ENCODE data around the gene MPEG1. TPM values are rescaled to one million over a fixed set of nuclear protein-coding genes. Genes with fewer than 3 reads are reported as not detected.

Gene MPEG1
- total and polyA plus RNA-seq, 2 of the 13 experiments (the other 11 are each of a cell fraction or from before 2014, with no cell fraction given) = not detected

DNA sequence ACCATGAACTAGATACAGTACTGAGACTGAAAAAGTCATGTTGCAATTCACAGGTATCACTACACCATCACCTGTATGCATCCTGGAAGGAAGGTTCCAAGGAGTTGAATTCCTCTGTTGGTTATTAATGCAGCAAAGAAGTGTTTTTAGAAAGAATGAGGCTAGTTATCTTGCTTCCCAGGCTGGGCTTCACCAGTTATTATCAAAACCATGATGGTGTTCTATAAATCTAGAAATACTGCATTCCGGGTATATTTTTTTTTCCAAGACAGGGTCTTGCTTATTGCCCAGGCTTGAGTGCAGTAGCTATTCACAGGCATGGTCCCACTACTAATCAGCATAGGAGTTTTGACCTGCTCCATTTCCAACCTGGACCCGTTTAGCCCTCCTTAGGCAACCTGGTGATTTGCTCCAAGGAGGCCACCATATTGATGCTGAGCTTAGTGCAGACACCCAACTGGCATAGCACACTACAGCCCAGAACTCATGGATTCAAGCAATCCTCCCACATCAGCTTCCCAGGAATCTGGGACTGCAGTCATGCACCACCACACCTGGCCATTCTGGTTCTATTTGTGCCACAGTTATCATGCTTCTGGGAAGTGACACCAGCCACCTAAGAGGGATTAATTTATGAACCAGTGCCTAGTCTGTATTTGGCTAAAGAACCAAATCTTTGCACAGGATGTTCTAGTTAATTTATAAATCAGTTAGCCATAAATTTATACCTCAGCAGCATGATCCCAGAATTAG lies 1.6 kb upstream of the MPEG1 start:
- H3K36me3 ChIP-seq (replicated peaks in 1 of 2; ENCODE audit: control insufficient read depth in 1 of 2, insufficient read depth in 2 of 2, low read length in 2 of 2) = no peaks in the 10 kb centered on the region
- H3K9ac ChIP-seq (ENCODE audit: insufficient read depth, low read depth, low read length) = no peak overlapping the region
- H3K4me2 ChIP-seq (ENCODE audit: low read depth, low read length) = no peak overlapping the region
- FAIRE-seq (no peak), ATAC-seq (no peak), DNase-seq (ENCODE audit: low spot score) (no peak)
- intact Hi-C loops (cut with micrococcal nuclease; ENCODE audit: unreplicated experiment) (no loop called here), in situ Hi-C loops (cut with HindIII; ENCODE audit: extremely low pct_ligation_motif_present, low pct_unique_long_range_greater_than_20kb) (no loop called here)
- no peaks in the 10 kb centered on the region for H3K27me3 ChIP-seq (ENCODE audit: control insufficient read depth in 1 of 2, insufficient read depth in 2 of 2, low read length in 2 of 2)
- no peak overlapping the region for H3K4me3 ChIP-seq (replicated peaks in 1 of 3; ENCODE audit: insufficient read depth in 1 of 3, low read depth in 2 of 3, low read length in 3 of 3)
- H2AFZ ChIP-seq (ENCODE audit: low read length) = no peak overlapping the region
- H4K20me1 ChIP-seq (ENCODE audit: insufficient read depth, low read length) = no peaks in the 10 kb centered on the region
- no TSS peak for BruUV-seq (replicated peaks)
- WGBS (ENCODE audit: low lambda C conversion rate) = 20% methylated on average over 1 of the region's 2 CpGs
- no peaks in the 10 kb centered on the region for H3K4me1 ChIP-seq (ENCODE audit: insufficient read depth, low read length)
- TF ChIP-seq NFATC3 (CRISPR knock-in tag; IDR thresholded peaks at IDR 0.05) = no peak
- H3K27ac ChIP-seq (ENCODE audit: extremely low read length, insufficient read depth, low read length) = no peak overlapping the region
- no peaks in the 10 kb centered on the region for H3K9me3 ChIP-seq (ENCODE audit: low read length)
- H3K79me2 ChIP-seq (ENCODE audit: insufficient read depth, low read length) = no peaks in the 10 kb centered on the region
- POLR2A ChIA-PET = no interaction called here
- CTCF ChIA-PET (ENCODE audit: low intra/inter-chr PET ratio, low total read pairs) = no interaction called here

DNA sequence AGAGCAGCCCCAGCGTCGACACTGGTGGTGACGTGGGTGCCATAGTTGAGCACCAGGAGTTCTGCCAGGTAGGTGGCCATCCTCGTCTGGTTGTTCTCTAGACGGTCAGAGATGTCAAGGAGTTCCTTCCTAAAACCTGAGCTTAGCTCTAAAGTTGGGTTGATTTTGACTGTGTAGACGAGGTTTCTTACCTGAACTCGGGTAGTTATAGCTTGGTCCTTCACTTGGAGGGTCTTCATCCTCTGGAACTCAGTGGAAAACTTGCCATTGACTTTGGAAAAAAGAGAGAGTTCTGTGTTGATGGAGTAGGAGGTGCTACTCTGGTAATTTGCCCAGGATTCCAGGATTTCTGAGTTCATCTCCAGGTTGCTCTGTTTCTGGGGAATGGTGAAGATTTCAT lies 505 bp downstream of the MPEG1 start:
- no peak for FAIRE-seq
- in situ Hi-C loops (cut with HindIII; ENCODE audit: extremely low pct_ligation_motif_present, low pct_unique_long_range_greater_than_20kb) = no loop called here
- H3K36me3 ChIP-seq (replicated peaks in 1 of 2; ENCODE audit: control insufficient read depth in 1 of 2, insufficient read depth in 2 of 2, low read length in 2 of 2) = no peaks in the 10 kb centered on the region
- no peak overlapping the region for H2AFZ ChIP-seq (ENCODE audit: low read length)
- TF ChIP-seq KAT2B (IDR thresholded peaks at IDR 0.05; ENCODE audit: borderline replicate concordance, low read depth, low read length) (no peak), ZKSCAN5 (CRISPR knock-in tag; IDR thresholded peaks at IDR 0.05) (no peak)
- TF ChIP-seq, protein P1, sequence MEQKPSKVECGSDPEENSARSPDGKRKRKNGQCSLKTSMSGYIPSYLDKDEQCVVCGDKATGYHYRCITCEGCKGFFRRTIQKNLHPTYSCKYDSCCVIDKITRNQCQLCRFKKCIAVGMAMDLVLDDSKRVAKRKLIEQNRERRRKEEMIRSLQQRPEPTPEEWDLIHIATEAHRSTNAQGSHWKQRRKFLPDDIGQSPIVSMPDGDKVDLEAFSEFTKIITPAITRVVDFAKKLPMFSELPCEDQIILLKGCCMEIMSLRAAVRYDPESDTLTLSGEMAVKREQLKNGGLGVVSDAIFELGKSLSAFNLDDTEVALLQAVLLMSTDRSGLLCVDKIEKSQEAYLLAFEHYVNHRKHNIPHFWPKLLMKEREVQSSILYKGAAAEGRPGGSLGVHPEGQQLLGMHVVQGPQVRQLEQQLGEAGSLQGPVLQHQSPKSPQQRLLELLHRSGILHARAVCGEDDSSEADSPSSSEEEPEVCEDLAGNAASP (CRISPR knock-in tag; IDR thresholded peaks at IDR 0.05; ENCODE audit: borderline replicate concordance) = no peak
- no peak overlapping the region for H3K4me3 ChIP-seq (replicated peaks in 1 of 3; ENCODE audit: insufficient read depth in 1 of 3, low read depth in 2 of 3, low read length in 3 of 3)
- H3K9ac ChIP-seq (ENCODE audit: insufficient read depth, low read depth, low read length) = no peak overlapping the region
- no peaks in the 10 kb centered on the region for H3K79me2 ChIP-seq (ENCODE audit: insufficient read depth, low read length)
- 36% methylated on average over 7 of the region's 7 CpGs for WGBS (ENCODE audit: low lambda C conversion rate)
- no peaks in the 10 kb centered on the region for H4K20me1 ChIP-seq (ENCODE audit: insufficient read depth, low read length)
- POLR2A ChIA-PET = no interaction called here
- no peak for DNase-seq (ENCODE audit: low spot score)
- no peaks in the 10 kb centered on the region for H3K27me3 ChIP-seq (ENCODE audit: control insufficient read depth in 1 of 2, insufficient read depth in 2 of 2, low read length in 2 of 2)
- intact Hi-C loops (cut with micrococcal nuclease; ENCODE audit: unreplicated experiment) = no loop called here
- no peaks in the 10 kb centered on the region for H3K9me3 ChIP-seq (ENCODE audit: low read length)
- no peak overlapping the region for H3K4me2 ChIP-seq (ENCODE audit: low read depth, low read length)
- H3K27ac ChIP-seq (ENCODE audit: extremely low read length, insufficient read depth, low read length) = no peak overlapping the region
- CTCF ChIA-PET (ENCODE audit: low intra/inter-chr PET ratio, low total read pairs) = no interaction called here
- ATAC-seq = no peak
- H3K4me1 ChIP-seq (ENCODE audit: insufficient read depth, low read length) = no peaks in the 10 kb centered on the region
- BruUV-seq (replicated peaks) = no TSS peak

Measured in HepG2 (cell line).